H1 (cell line): ENCODE measurements around the gene CA14. TPM values are rescaled to one million over a fixed set of nuclear protein-coding genes. Genes with fewer than 3 reads are reported as not detected.

Experiments
- CTCF ChIA-PET: fragments of 300-600 bp; sonication (Branson Sonifier 250); formaldehyde crosslinking; loops from one replicate; lab custom pipeline; 2021; ENCODE audit not compliant: partially characterized antibody; lab: Charles Lee
- POLR2A ChIA-PET: fragments of 300-600 bp; sonication (Branson Sonifier 250); formaldehyde crosslinking; loops from one replicate; lab custom pipeline; 2021; ENCODE audit warnings: inconsistent platforms; ENCODE audit not compliant: partially characterized antibody; lab: Charles Lee
- DNase-seq, 2 experiments: peaks; one replicate each; pipeline versions ENCODE4 v3.0.0 to v3.0.0-alpha.2; 2010 to 2022; ENCODE audit warnings: low spot score in 2 of 2, low read depth in 1 of 2, mixed read lengths in 1 of 2
- FAIRE-seq: peaks from 2 replicates; lab custom pipeline; 2011; peaks lifted over from hg19 to GRCh38; lab: Jason Lieb, UNC
- H2AFZ ChIP-seq: 2 replicates; pipeline ENCODE4 v1.8.1; 2012; ENCODE audit warnings: low read length, inconsistent platforms
- H2AK5ac ChIP-seq: 2 replicates; pipeline ENCODE4 v1.6.1; 2013; ENCODE audit warnings: low read depth, low read length
- H2BK120ac ChIP-seq: replicated peaks from 2 replicates; pipeline ENCODE3; 2013; ENCODE audit warnings: low read depth, low read length, inconsistent platforms
- H2BK12ac ChIP-seq: 2 replicates; pipeline ENCODE4 v1.6.1; 2013; ENCODE audit warnings: low read depth, low read length
- H2BK15ac ChIP-seq: 2 replicates; pipeline ENCODE4 v1.6.1; 2013; ENCODE audit warnings: low read length
- H2BK20ac ChIP-seq: 2 replicates; pipeline ENCODE4 v1.6.1; 2013; ENCODE audit warnings: low read length
- H2BK5ac ChIP-seq: 2 replicates; pipeline ENCODE4 v1.6.1; 2013; ENCODE audit warnings: low read depth, low read length
- H3K14ac ChIP-seq: 2 replicates; pipeline ENCODE4 v1.6.1; 2013; ENCODE audit warnings: inconsistent platforms; ENCODE audit not compliant: insufficient read length
- H3K18ac ChIP-seq: 2 replicates; pipeline ENCODE4 v1.6.1; 2013; ENCODE audit warnings: low read length; ENCODE audit errors: extremely low read depth
- H3K23ac ChIP-seq: 2 replicates; pipeline ENCODE4 v1.6.1; 2013; ENCODE audit warnings: inconsistent platforms; ENCODE audit not compliant: insufficient read length
- H3K23me2 ChIP-seq: 2 replicates; pipeline ENCODE4 v1.6.1; 2013; ENCODE audit warnings: low read depth, low read length
- H3K27ac ChIP-seq: 2 replicates; pipeline ENCODE4 v1.6.1; 2011; ENCODE audit warnings: low read depth, low read length, inconsistent platforms
- H3K27me3 ChIP-seq, 4 experiments: replicated peaks in 1 of 4; 1 replicate in 1 of 4; 2 replicates in 3 of 4; pipeline versions ENCODE4 v1.6.1 to v1.8.1; 2011 to 2013; ENCODE audit warnings: low read length in 3 of 4, mild to moderate bottlenecking in 3 of 4, inconsistent platforms in 2 of 4, mixed read lengths in 2 of 4, moderate library complexity in 1 of 4; ENCODE audit not compliant: control insufficient read depth in 3 of 4, insufficient read depth in 3 of 4; ENCODE audit errors: extremely low read depth in 1 of 4
- H3K36me3 ChIP-seq, 4 experiments: 2 replicates each; pipeline versions ENCODE4 v1.6.1 to v1.8.1; 2011 to 2013; ENCODE audit warnings: mild to moderate bottlenecking in 4 of 4, low read length in 3 of 4, moderate library complexity in 2 of 4, control low read depth in 1 of 4, inconsistent platforms in 1 of 4; ENCODE audit not compliant: insufficient read depth in 4 of 4, control insufficient read depth in 2 of 4
- H3K4ac ChIP-seq: replicated peaks from 2 replicates; pipeline ENCODE3; 2013; ENCODE audit warnings: low read length, low read depth, mixed read lengths, inconsistent platforms; ENCODE audit not compliant: insufficient read length
- H3K4me1 ChIP-seq, 4 experiments: replicated peaks in 1 of 4; 1 replicate in 1 of 4; 2 replicates in 3 of 4; pipeline versions ENCODE4 v1.6.1 to v1.8.1; 2011 to 2013; ENCODE audit warnings: low read length in 3 of 4, inconsistent platforms in 2 of 4, mixed read lengths in 1 of 4; ENCODE audit not compliant: insufficient read depth in 4 of 4, control insufficient read depth in 3 of 4
- H3K4me2 ChIP-seq, 2 experiments: 2 replicates each; pipeline versions ENCODE4 v1.6.1 to v1.8.1; 2011 to 2013; ENCODE audit warnings: low read depth in 2 of 2, low read length in 2 of 2, control low read depth in 1 of 2, inconsistent platforms in 1 of 2, mild to moderate bottlenecking in 1 of 2; ENCODE audit not compliant: insufficient read depth in 1 of 2
- H3K4me3 ChIP-seq, 4 experiments: fragments of 200-600, 300-600 bp in 1 of 4; sonication (generic), shearing (Covaris generic), sonication (Bioruptor Twin) in 1 of 4; 2 replicates each; pipeline versions ENCODE4 v1.5.1 to v1.8.1; 2011 to 2016; ENCODE audit warnings: low read length in 4 of 4, low read depth in 3 of 4, control low read depth in 2 of 4, inconsistent platforms in 2 of 4, mild to moderate bottlenecking in 2 of 4, mixed read lengths in 1 of 4, moderate library complexity in 1 of 4; ENCODE audit not compliant: insufficient read depth in 2 of 4; ENCODE audit errors: extremely low read depth in 1 of 4
- H3K56ac ChIP-seq: replicated peaks from 2 replicates; pipeline ENCODE3; 2013; ENCODE audit warnings: low read depth, mild to moderate bottlenecking, mixed read lengths, low read length, inconsistent platforms; ENCODE audit not compliant: insufficient read length
- H3K79me1 ChIP-seq: 2 replicates; pipeline ENCODE4 v1.6.1; 2013; ENCODE audit warnings: low read depth, low read length, control low read depth
- H3K79me2 ChIP-seq, 2 experiments: 2 replicates each; pipeline versions ENCODE4 v1.6.1 to v1.8.1; 2012 to 2013; ENCODE audit warnings: low read length in 2 of 2, mild to moderate bottlenecking in 2 of 2, inconsistent platforms in 1 of 2; ENCODE audit not compliant: insufficient read depth in 2 of 2, control insufficient read depth in 1 of 2
- H3K9ac ChIP-seq, 4 experiments: replicated peaks in 1 of 4; 1 replicate in 1 of 4; 2 replicates in 3 of 4; pipeline versions ENCODE4 v1.6.1 to v1.8.1; 2011 to 2013; ENCODE audit warnings: low read depth in 3 of 4, low read length in 3 of 4, control low read depth in 2 of 4, mild to moderate bottlenecking in 2 of 4, moderate library complexity in 2 of 4, inconsistent platforms in 1 of 4; ENCODE audit errors: extremely low read depth in 1 of 4
- H3K9me3 ChIP-seq, 2 experiments: 2 replicates each; pipeline versions ENCODE4 v1.6.1 to v1.8.1; 2012 to 2013; ENCODE audit warnings: mild to moderate bottlenecking in 2 of 2, moderate library complexity in 2 of 2, control low read depth in 1 of 2, inconsistent platforms in 1 of 2, low read depth in 1 of 2, low read length in 1 of 2, mixed read lengths in 1 of 2; ENCODE audit not compliant: insufficient read depth in 2 of 2
- H4K20me1 ChIP-seq, 2 experiments: replicated peaks in 1 of 2; 2 replicates each; pipeline versions ENCODE3 to v1.8.1; 2011 to 2013; ENCODE audit warnings: inconsistent platforms in 2 of 2, low read length in 2 of 2, mild to moderate bottlenecking in 1 of 2; ENCODE audit not compliant: insufficient read depth in 2 of 2, control insufficient read depth in 1 of 2
- H4K5ac ChIP-seq: 2 replicates; pipeline ENCODE4 v1.6.1; 2013; ENCODE audit warnings: low read length, low read depth, mixed read lengths, inconsistent platforms; ENCODE audit not compliant: insufficient read length
- H4K8ac ChIP-seq: 2 replicates; pipeline ENCODE4 v1.8.0; 2013; ENCODE audit warnings: mild to moderate bottlenecking, moderate library complexity, low read length, inconsistent platforms; ENCODE audit not compliant: insufficient read depth; ENCODE audit errors: extremely low read depth
- H4K91ac ChIP-seq: replicated peaks from 2 replicates; pipeline ENCODE3; 2013; ENCODE audit warnings: low read length, mixed read lengths, inconsistent platforms; ENCODE audit not compliant: insufficient read length
- CBX5 ChIP-seq: fragments of 300-800, 300-1000 bp; sonication (generic); IDR thresholded peaks from 2 replicates; pipeline ENCODE4 v1.7.1; 2016; ENCODE audit warnings: antibody characterized with exemption, low read length, low read depth
- EGR1 ChIP-seq: IDR thresholded peaks from 2 replicates; pipeline ENCODE4 v1.6.1; 2011; ENCODE audit warnings: low read depth, low read length, borderline replicate concordance
- EP300 ChIP-seq, 2 experiments: IDR thresholded peaks; 1 replicate in 1 of 2; 2 replicates in 1 of 2; pipeline ENCODE4 v1.6.1; 2011 to 2012; ENCODE audit warnings: low read depth in 2 of 2, low read length in 2 of 2, mild to moderate bottlenecking in 2 of 2, borderline replicate concordance in 1 of 2, inconsistent platforms in 1 of 2, moderate library complexity in 1 of 2
- HDAC6 ChIP-seq: IDR thresholded peaks from one replicate; pipeline ENCODE4 v1.7.1; 2012; ENCODE audit warnings: low read depth, mild to moderate bottlenecking, inconsistent platforms, low read length, moderate library complexity
- JUN ChIP-seq: IDR thresholded peaks from 2 replicates; pipeline ENCODE4 v1.6.1; 2011; ENCODE audit warnings: low read depth, mild to moderate bottlenecking, improper control_type of control experiment, low read length
- KDM1A ChIP-seq: fragments of 200-600, 300-600 bp; sonication (generic); IDR thresholded peaks from 2 replicates; pipeline ENCODE4 v1.7.1; 2016; ENCODE audit warnings: mild to moderate bottlenecking, low read length, borderline replicate concordance
- KDM4A ChIP-seq: IDR thresholded peaks from one replicate; pipeline ENCODE4 v1.7.1; 2012; ENCODE audit warnings: low read depth, mild to moderate bottlenecking, moderate library complexity, low read length, inconsistent platforms; ENCODE audit not compliant: severe bottlenecking
- RFX5 ChIP-seq: IDR thresholded peaks from 2 replicates; pipeline ENCODE4 v1.6.1; 2011; ENCODE audit warnings: low read depth, low read length, improper control_type of control experiment, borderline replicate concordance
- SIRT6 ChIP-seq: IDR thresholded peaks from one replicate; pipeline ENCODE4 v1.7.1; 2012; ENCODE audit warnings: low read length, inconsistent platforms
- SP2 ChIP-seq: IDR thresholded peaks from 2 replicates; pipeline ENCODE4 v1.6.1; 2012; ENCODE audit warnings: mild to moderate bottlenecking, low read length, inconsistent platforms
- SUZ12 ChIP-seq: fragments of 200-600 bp; sonication (generic); IDR thresholded peaks from 2 replicates; pipeline ENCODE4 v1.6.1; 2012; ENCODE audit warnings: mild to moderate bottlenecking, inconsistent platforms, low read length, moderate library complexity, mixed read lengths
- ZNF274 ChIP-seq: IDR thresholded peaks from 2 replicates; pipeline ENCODE4 v1.7.0; 2012; ENCODE audit warnings: low read length, borderline replicate concordance; ENCODE audit errors: extremely low read depth
- WGBS, 2 experiments: shearing (Covaris generic) in 1 of 2; methylation state at CpG; one replicate each; pipeline versions ENCODE4 v1.1.6 to v1.1.7; 2013 to 2015; ENCODE audit warnings: low lambda C conversion rate in 2 of 2, mixed read lengths in 2 of 2, inconsistent platforms in 1 of 2, low coverage in 1 of 2, missing lambda C conversion rate in 1 of 2; ENCODE audit not compliant: insufficient replicate concordance in 2 of 2, insufficient coverage in 1 of 2, insufficient read length in 1 of 2; ENCODE audit errors: extremely low coverage in 1 of 2, missing lambda C conversion rate in 1 of 2; 5-methylcytosine and 5-hydroxymethylcytosine counted together
- polyA plus RNA-seq, 7 experiments: library from polyadenylated mRNA; depleted of rRNA in 3 of 7; stranded (reverse) in 5 of 7; unstranded in 2 of 7; fragments of >200 nt in 5 of 7; fragments of 200-250 nt in 2 of 7; gene quantifications; 1 replicate in 5 of 7; 2 replicates in 1 of 7; 4 replicates in 1 of 7; pipeline versions ENCODE4 v1.2.1 to v1.2.3, GENCODE V29; 2011 to 2013; ENCODE audit warnings: missing spikeins in 2 of 7, mixed read lengths in 2 of 7
- total RNA-seq: library from RNA; stranded (reverse); fragmentation: NEBNext Ultra II Directional; extraction: Animal tissue kit (Norgen Biotek cat#: 25700); gene quantifications from 2 replicates; pipeline ENCODE4 v1.2.1, GENCODE V29; 2021
- TF ChIP-seq, protein P1 (sequence below): IDR thresholded peaks from 2 replicates; pipeline ENCODE4 v1.6.1; 2012; ENCODE audit warnings: inconsistent platforms
- TF ChIP-seq, protein P2 (sequence below): IDR thresholded peaks from 2 replicates; pipeline ENCODE4 v1.6.1; 2012; ENCODE audit warnings: inconsistent platforms

The CA14 gene
- total and polyA plus RNA-seq, 2 of the 8 experiments (the other 6 are each of a cell fraction or from before 2014, with no cell fraction given) = 52.3 to 105 TPM

DNA sequence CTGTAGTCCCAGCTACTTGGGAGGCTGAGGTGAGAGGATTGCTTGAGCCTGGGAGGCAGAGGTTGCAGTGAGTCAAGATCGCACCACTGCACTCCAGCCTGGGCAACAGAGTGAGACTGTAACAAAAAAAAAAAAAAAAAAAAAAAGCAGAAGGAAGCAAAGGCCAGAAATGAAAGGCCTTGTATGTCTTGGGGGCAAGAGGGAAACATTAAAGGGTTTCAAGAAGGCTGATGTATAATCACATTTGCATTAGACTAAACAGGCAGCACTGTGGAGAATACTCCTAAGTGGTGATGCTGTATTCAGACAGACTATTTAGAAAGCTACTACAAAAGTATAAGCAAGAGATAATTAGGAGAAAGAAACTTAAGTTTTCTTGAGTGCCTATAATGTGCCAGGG, 32.0 kb upstream of the CA14 start:
- Histone ChIP-seq H3K27me3 (no peaks in the 10 kb centered on the region), H3K56ac (no peak overlapping the region), H3K27ac (no peak overlapping the region), H3K14ac (no peak overlapping the region), H3K79me1 (no peaks in the 10 kb centered on the region), H3K23me2 (no peaks in the 10 kb centered on the region), H3K4me1 (no peaks in the 10 kb centered on the region), H2BK120ac (no peak overlapping the region), H2BK20ac (no peak overlapping the region), H3K23ac (no peak overlapping the region), H2AK5ac (no peak overlapping the region), H3K36me3 (peaks cover 14 to 61% (median 49%) of the 10 kb centered on the region in 4 experiments), H3K9ac (no peak overlapping the region), H3K79me2 (peaks cover 0 to 11% of the 10 kb centered on the region in 2 experiments; a peak in 2 of 4 replicates), H4K91ac (no peak overlapping the region), H3K18ac (no peak overlapping the region), H4K20me1 (peaks cover 2 to 4% of the 10 kb centered on the region in 2 experiments), H3K4ac (no peak overlapping the region), H2BK15ac (no peak overlapping the region), H3K4me2 (no peak overlapping the region), H3K4me3 (no peak overlapping the region), H2BK12ac (no peak overlapping the region), H4K8ac (no peak overlapping the region), H4K5ac (no peak overlapping the region), H2BK5ac (no peak overlapping the region), H2AFZ (no peak overlapping the region), H3K9me3 (no peaks in the 10 kb centered on the region)
- no CpG with 5 or more reads among the region's 1 CpG for WGBS, 2 experiments
- CTCF ChIA-PET = interaction anchor here (0.6 to 1.1 kb wide), 2 partner anchors 11 to 36 kb away, joined by 3 read pairs; no protein-coding TSS in a partner anchor
- TF ChIP-seq SP2 = no peak
- TF ChIP-seq, protein P1, sequence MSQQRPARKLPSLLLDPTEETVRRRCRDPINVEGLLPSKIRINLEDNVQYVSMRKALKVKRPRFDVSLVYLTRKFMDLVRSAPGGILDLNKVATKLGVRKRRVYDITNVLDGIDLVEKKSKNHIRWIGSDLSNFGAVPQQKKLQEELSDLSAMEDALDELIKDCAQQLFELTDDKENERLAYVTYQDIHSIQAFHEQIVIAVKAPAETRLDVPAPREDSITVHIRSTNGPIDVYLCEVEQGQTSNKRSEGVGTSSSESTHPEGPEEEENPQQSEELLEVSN = no peak
- TF ChIP-seq, protein P2, sequence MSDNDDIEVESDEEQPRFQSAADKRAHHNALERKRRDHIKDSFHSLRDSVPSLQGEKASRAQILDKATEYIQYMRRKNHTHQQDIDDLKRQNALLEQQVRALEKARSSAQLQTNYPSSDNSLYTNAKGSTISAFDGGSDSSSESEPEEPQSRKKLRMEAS = no peak
- no peak for TF ChIP-seq EP300 (IDR thresholded peaks at IDR 0.05; ENCODE audit: borderline replicate concordance in 1 of 2, low read depth in 2 of 2, low read length in 2 of 2)
- TF ChIP-seq CBX5 = no peak
- no peak for TF ChIP-seq KDM4A
- TF ChIP-seq KDM1A = no peak
- TF ChIP-seq ZNF274 = no peak
- no peak for TF ChIP-seq SIRT6
- TF ChIP-seq HDAC6 = no peak
- no peak for TF ChIP-seq RFX5
- TF ChIP-seq SUZ12 = no peak
- TF ChIP-seq JUN = no peak
- no peak for TF ChIP-seq EGR1
- DNase-seq (no peak), FAIRE-seq (no peak)
- POLR2A ChIA-PET = interaction anchor here (1.0 to 4.1 kb wide), 5 partner anchors 8 to 11 kb away, joined by 3 to 17 read pairs (median 3); no protein-coding TSS in a partner anchor
